ENCODE measurements around the gene IQGAP2. TPM values are rescaled to one million over a fixed set of nuclear protein-coding genes. Genes with fewer than 3 reads are reported as not detected.

Gene IQGAP2
- total RNA-seq, 6 donors from 2014 or later, result 24.3 to 57.6 (median 28.9) TPM

DNA sequence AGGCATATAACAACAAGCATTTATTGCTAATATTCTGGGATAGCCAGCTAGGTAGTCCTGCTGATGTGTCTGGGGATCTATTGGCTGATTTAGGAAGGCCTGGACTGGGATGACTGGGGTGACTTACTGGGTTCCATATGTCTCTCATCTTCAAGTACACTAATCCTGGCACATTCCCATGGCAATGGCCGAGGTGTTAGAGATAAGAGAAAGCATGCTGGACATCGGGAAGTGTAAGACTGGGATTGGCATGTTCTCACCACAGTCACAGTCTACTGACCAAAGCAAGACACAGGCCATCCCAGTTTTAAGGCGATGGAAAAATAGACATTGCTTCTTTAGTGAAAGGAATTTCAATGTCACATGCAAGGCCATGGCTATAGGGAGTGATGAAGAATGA lies 342.6 kb downstream of the IQGAP2 start:
- H3K36me3 ChIP-seq, result no peaks in the 10 kb centered on the region
- ATAC-seq (ENCODE audit: low FRiP score in 2 of 2), result no peak
- TF ChIP-seq POLR2AphosphoS5 (IDR thresholded peaks at IDR 0.05) (no peak), EP300 (IDR thresholded peaks at IDR 0.05) (no peak)
- WGBS, 2 donors, result 59 to 73% methylated on average over 3 of the region's 3 CpGs
- no peaks in the 10 kb centered on the region for H3K27me3 ChIP-seq
- H3K27ac ChIP-seq, result no peak overlapping the region
- no peak overlapping the region for H3K4me3 ChIP-seq
- H3K9me3 ChIP-seq, result no peaks in the 10 kb centered on the region
- no peak for DNase-seq
- no peaks in the 10 kb centered on the region for H3K4me1 ChIP-seq

GRCh38 chr5:76746677-76747076 lies 343.6 kb downstream of the IQGAP2 start:
- H3K27ac ChIP-seq, result no peak overlapping the region
- H3K27me3 ChIP-seq, result no peaks in the 10 kb centered on the region
- H3K9me3 ChIP-seq, result no peaks in the 10 kb centered on the region
- H3K4me3 ChIP-seq, result no peak overlapping the region
- TF ChIP-seq CTCF (IDR thresholded peaks at IDR 0.05) (no peak), EP300 (IDR thresholded peaks at IDR 0.05) (no peak), POLR2AphosphoS5 (IDR thresholded peaks at IDR 0.05) (no peak), POLR2A (IDR thresholded peaks at IDR 0.05) (no peak)
- no peaks in the 10 kb centered on the region for H3K36me3 ChIP-seq
- no peaks in the 10 kb centered on the region for H3K4me1 ChIP-seq
- 92% methylated on average over 2 of the region's 2 CpGs for WGBS, 2 donors
- DNase-seq (no peak), ATAC-seq (ENCODE audit: low FRiP score in 2 of 2) (no peak)

DNA sequence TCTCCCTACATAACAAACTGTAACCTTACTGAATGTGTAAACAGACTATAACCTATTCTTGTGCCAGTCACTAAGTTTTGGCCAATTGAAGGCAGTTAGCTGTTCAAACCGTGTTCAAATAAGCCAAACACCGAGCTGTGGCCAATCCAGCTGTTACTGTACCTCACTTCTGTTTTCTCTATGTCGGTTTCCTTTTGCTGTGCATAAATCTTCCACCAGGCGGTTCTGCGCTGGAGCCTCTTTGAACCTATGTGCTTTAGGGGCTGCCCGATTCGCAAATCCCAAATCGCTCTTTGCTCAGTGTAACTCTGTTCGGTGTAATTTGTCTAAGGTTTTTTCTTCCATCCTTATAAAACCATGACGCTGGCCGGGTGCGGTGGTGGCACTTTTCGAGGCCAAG lies 344.6 kb downstream of the IQGAP2 start:
- WGBS, 2 donors, result 88 to 91% methylated on average over 13 of the region's 13 CpGs
- TF ChIP-seq CTCF (IDR thresholded peaks at IDR 0.05), result no peak
- TF ChIP-seq POLR2AphosphoS5 (IDR thresholded peaks at IDR 0.05), result no peak

DNA sequence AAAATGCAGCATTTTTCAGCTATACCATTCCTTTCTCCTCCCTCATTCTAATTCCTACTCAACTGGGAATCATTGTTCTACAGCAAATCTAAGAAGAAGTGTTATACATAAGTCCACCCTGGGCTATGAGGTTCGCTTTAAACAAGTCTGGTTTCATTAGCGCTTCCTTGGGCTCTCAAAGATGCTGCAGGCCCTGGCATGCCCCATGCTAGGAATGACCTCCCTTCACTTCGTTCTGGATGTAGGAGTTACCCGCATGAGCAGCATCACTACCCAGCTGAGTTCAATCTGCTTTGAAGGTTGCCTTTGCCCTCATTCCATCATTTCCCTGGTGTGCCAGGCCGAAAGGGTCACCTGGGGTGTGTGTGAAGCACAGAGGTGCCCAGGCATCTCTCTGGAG lies 348.2 kb downstream of the IQGAP2 start:
- no peaks in the 10 kb centered on the region for H3K9me3 ChIP-seq
- ATAC-seq (ENCODE audit: low FRiP score in 2 of 2) (no peak), DNase-seq (no peak)
- H3K27me3 ChIP-seq, result no peaks in the 10 kb centered on the region
- no peak overlapping the region for H3K27ac ChIP-seq
- H3K4me3 ChIP-seq, result no peak overlapping the region
- H3K36me3 ChIP-seq, result no peaks in the 10 kb centered on the region
- WGBS, 2 donors, result 92 to 93% methylated on average over 5 of the region's 5 CpGs
- H3K4me1 ChIP-seq, result no peaks in the 10 kb centered on the region
- TF ChIP-seq POLR2AphosphoS5 (IDR thresholded peaks at IDR 0.05), result no peak
- TF ChIP-seq EP300 (IDR thresholded peaks at IDR 0.05), result no peak
- no peak for TF ChIP-seq CTCF (IDR thresholded peaks at IDR 0.05)
- TF ChIP-seq POLR2A (IDR thresholded peaks at IDR 0.05), result no peak

More for the DNA sequence above, 344.6 kb downstream of the IQGAP2 start:
- no peak overlapping the region for H3K4me3 ChIP-seq
- no peak overlapping the region for H3K27ac ChIP-seq
- H3K4me1 ChIP-seq, result no peaks in the 10 kb centered on the region
- no peak for ATAC-seq (ENCODE audit: low FRiP score in 2 of 2)
- peak in 1 of 2 donors; percentile 33 for DNase-seq
- H3K9me3 ChIP-seq, result no peaks in the 10 kb centered on the region
- H3K36me3 ChIP-seq, result no peaks in the 10 kb centered on the region
- H3K27me3 ChIP-seq, result no peaks in the 10 kb centered on the region

DNA sequence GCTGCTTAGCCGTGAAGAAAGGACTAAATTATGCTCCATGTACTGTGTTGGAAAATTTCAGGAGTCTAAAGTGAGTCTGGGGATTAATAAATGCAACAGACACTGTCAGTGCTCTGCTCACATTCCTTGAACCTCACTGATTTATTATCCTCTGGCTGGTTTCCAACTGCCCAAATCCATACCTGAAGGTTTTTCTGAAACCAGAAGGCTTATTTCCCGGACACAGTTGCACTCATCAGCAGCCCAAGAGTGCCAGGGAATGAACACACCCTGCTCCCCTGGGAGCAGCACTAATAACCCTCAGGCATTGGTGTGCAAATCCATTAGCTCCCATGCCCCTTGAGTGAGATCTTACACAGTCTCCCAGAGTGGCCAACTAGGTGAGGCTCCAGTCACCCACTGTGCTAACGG lies 351.6 kb downstream of the IQGAP2 start:
- Histone ChIP-seq H3K9me3 (no peaks in the 10 kb centered on the region), H3K4me1 (no peaks in the 10 kb centered on the region), H3K27me3 (no peaks in the 10 kb centered on the region), H3K4me3 (no peak overlapping the region), H3K27ac (no peak overlapping the region), H3K36me3 (no peaks in the 10 kb centered on the region)
- TF ChIP-seq POLR2A (IDR thresholded peaks at IDR 0.05) (no peak), POLR2AphosphoS5 (IDR thresholded peaks at IDR 0.05) (no peak)
- ATAC-seq (ENCODE audit: low FRiP score in 2 of 2) (peak in 1 of 2 donors; percentile 40), DNase-seq (no peak)
- 85 to 87% methylated on average over 3 of the region's 3 CpGs for WGBS, 2 donors

- no peaks in the 10 kb centered on the region for H3K4me1 ChIP-seq
- no peak for TF ChIP-seq POLR2A (IDR thresholded peaks at IDR 0.05)
- TF ChIP-seq POLR2AphosphoS5 (IDR thresholded peaks at IDR 0.05), result no peak
- TF ChIP-seq EP300 (IDR thresholded peaks at IDR 0.05), result no peak
- H3K4me3 ChIP-seq, result no peak overlapping the region
- 91 to 94% methylated on average over 11 of the region's 11 CpGs for WGBS, 2 donors
- no peaks in the 10 kb centered on the region for H3K36me3 ChIP-seq
- ATAC-seq (ENCODE audit: low FRiP score in 2 of 2) (no peak), DNase-seq (peak in 1 of 2 donors; percentile 8)
- no peaks in the 10 kb centered on the region for H3K27me3 ChIP-seq
- H3K9me3 ChIP-seq, result no peaks in the 10 kb centered on the region
- H3K27ac ChIP-seq, result no peak overlapping the region
Observed at GRCh38 chr5:76755779-76756637, 352.9 kb downstream of the IQGAP2 start.
